Ramos (cell line): ENCODE measurements around the gene MED10.

Experiments
- in situ Hi-C: fragments of 300-500 bp; cut with MboI; formaldehyde crosslinking; loops from one replicate; pipeline ENCODE4 v1.14.3; 2022; ENCODE audit warnings: low sequenced_read_pairs; ENCODE audit not compliant: unreplicated experiment

Gene MED10

DNA sequence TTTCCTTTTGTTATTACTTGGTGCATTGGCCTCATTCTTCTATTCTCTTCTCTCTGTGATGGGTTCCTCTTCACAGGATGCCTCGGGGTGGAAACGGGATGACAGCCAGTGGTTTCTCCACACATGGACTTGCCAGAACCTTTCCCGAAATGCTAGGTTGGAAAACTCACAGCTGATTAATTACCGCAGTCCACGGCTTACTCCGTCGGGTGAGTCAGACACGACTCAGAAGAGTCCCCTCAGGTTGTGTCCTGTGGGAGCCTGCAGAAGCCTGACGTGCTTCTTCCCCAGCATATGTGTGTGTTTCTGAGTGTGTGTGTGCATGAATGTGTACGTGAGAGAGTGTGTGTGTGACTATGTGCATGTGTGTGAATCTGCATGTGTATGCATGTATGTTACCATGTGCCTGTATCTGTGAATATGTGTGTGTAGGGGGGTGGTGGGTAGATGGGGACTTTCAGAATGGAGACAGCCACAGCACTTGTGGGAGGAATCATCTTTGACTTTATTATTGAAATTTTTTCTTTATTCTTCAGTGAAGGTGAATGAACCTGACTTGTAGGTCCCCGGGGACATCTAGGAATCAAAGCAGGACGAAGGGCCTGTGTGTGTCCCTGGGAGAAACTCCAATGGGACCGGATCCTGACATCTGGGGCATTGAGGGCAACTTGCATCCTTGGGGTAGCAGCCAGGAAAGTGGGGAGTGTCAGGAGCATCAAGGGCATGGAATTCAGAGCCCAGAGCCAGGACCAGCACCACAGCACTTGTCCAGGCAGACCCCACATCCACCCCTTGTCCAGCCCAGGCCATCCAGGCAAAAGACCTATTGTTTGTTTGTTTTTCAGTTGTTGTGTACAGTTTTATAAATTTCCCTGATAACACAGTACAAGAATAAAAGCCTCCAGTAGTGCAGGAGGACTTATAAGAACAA lies 21.9 kb upstream of the MED10 start:
- in situ Hi-C loops, result no loop called here

- in situ Hi-C loops, result no loop called here
Measured at GRCh38 chr5:6398570-6399230, 20.4 kb upstream of the MED10 start.

- in situ Hi-C loops, result no loop called here
Measured at GRCh38 chr5:6397536-6398269, 19.4 kb upstream of the MED10 start.

DNA sequence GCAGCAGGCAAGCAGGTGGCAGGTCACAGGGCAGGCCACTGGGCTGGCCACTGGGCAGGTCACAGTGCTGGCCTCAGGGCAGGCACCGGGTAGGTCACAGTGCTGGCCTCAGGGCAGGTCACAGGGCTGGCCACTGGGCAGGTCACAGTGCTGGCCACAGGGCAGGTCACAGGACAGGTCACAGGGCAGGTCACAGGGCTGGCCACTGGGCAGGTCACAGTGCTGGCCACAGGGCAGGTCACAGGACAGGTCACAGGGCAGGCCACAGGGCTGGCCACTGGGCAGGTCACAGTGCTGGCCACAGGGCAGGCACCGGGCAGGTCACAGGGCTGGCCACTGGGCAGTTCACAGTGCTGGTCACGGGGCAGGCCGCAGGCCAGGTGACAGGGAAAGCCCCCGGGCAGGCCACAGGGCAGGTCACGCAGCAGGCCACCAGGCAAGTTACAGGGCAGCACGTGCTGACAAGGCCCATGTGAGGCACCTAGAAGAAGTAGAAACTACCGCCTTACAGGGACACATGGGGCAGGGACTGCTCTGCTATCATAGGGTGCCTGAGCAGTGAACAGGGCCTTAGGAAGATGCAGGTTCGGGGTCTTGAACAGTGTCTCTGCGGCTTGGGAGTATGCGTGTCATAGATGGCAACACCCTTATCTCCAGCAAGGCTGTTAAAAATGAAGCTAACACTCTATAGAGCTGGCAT lies 18.6 kb upstream of the MED10 start:
- in situ Hi-C loops, result no loop called here

- in situ Hi-C loops, result no loop called here
Measured at GRCh38 chr5:6396043-6396442, 17.7 kb upstream of the MED10 start.

DNA sequence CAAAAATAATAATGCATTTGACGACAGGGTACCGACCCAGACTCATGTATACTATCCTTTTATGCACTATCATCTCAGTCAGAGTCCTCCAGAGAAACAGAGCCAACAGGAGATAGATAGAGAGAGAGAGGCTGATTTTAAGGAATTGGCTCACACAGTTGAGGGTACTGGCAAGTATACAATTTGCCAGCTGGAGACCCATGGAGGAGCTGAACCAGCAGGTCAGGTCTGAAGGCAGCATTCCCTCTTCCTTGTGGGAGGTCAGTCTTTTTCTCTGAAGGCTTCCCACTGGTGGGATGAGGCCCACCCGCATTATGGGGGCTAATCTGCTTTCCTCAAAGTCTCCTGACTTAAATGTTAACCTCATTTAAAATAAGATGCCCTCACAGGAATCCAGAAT lies 17.3 kb upstream of the MED10 start:
- in situ Hi-C loops, result no loop called here

- in situ Hi-C loops, result no loop called here
Measured at GRCh38 chr5:6395102-6395445, 16.7 kb upstream of the MED10 start.

DNA sequence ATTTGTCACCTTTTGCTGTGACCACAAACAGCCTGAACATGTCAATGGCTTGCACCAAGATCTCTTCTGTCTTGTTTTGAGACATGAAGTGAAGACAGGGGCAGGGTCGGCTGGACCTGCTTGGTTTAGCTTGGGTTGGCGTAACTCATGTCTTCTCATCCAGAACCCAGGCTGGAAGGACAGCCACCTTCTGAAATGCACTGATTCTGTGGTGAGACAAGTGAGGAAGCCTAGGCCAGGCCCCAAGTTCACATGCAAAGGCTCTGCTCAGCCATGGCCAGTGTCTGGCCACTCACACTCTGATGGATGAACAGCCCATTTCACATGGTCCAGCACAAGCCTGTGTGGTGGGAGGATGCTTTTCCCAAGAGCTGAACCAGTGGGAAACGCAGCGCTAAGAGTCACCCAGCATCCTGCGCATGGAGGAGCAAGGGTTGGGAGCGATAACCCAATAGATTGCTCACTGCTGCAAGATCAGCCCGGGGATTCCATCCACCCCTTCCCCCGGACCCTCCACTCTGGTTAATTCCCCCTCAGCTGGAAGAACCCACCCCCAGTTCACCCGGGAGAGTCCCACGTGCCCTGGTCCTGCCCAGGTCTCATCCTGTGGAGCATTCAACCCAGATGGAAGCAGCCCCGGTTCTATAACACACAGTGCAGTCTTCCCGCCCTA lies 16.2 kb upstream of the MED10 start:
- in situ Hi-C loops, result no loop called here

DNA sequence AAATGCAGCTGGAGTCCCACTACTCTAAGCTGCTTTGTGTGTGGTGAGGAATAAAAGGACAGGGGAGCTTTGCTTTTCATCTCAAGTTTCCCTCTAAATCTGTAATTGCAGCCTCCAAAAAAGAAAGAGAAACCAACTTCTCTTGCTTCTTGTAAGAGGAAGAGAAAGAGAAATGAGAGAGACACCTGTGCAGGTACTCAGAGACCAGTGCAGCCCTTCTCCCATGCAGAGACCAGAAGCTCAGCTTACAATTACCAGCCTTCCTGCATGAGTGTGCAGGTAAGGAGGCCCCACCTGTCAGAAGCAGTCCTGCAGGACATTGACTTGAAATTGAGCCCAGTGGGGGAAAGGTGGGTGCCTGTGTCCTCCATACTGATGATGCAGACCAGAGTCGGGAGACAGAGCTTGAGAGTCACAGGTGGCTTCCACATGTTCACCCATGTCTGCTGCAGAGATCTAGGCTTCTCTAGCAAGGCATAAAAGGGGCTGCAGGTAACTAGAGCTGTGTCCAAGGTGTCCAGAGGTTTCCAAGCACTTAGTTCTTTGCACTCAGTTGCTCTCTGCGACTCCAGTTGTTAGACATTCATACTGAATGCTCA lies 15.3 kb upstream of the MED10 start:
- in situ Hi-C loops, result no loop called here

- in situ Hi-C loops, result no loop called here
Measured at GRCh38 chr5:6392561-6392960, 14.2 kb upstream of the MED10 start.

DNA sequence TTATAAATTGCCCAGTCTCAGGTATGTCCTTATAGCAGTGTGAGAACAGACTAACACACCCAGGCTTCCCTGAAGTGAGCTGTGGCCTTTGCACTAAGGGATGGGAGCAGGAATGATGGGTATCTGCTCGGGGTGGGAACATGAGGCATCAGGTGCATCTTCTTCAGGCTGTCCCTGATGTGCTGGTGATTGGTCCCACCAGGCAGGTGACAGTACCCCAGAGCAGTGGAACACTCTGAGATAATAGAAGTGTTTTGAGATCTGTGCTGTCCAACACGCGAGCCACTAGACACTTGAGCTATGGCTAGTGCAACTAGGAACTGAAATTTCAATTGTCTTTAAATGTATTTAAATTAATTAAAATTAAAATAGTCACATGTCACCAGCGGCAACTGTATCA lies 12.8 kb upstream of the MED10 start:
- in situ Hi-C loops, result no loop called here

- in situ Hi-C loops, result no loop called here
Measured at GRCh38 chr5:6389946-6390530, 11.7 kb upstream of the MED10 start.

DNA sequence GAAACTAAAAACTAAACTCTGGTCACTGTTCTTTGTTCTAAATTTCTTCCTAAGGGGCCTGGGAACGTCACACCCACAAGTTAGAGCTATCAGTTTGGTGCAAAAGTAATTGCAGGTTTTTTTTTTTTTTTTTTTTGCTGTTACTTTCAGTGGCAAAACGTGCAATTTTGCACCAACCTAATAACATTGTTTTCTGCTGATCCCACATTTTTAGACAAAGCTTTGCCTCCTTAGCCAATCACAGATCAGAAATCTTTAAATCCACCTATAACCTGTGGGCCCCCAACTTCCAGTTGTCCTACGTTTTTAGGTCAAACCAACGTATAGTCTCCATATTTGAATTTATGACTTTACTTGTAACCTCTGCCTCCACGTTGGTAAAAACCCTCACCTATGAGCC lies 11.1 kb upstream of the MED10 start:
- in situ Hi-C loops, result no loop called here

DNA sequence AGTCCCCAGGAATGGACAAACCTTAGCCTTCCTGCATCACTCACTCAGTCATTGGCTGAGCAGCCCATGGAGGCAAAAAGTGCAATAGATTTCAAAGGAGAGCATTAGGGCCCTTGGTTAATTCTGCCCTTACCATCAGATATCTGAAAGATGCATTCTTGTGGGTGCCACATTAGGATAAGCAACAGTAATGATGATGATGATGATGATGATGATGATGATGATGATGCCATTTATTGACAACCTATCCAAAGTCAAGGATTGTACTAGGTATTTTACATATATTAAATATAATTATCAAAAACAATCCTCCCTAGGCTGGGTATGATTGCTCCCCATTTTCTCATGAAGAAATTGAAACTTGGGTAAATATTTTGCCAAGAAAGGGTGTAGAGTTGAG lies 9.6 kb upstream of the MED10 start:
- in situ Hi-C loops, result no loop called here

GRCh38 chr5:6386271-6386670 lies 7.9 kb upstream of the MED10 start:
- in situ Hi-C loops, result no loop called here

GRCh38 chr5:6384856-6385255 lies 6.5 kb upstream of the MED10 start:
- in situ Hi-C loops, result no loop called here

DNA sequence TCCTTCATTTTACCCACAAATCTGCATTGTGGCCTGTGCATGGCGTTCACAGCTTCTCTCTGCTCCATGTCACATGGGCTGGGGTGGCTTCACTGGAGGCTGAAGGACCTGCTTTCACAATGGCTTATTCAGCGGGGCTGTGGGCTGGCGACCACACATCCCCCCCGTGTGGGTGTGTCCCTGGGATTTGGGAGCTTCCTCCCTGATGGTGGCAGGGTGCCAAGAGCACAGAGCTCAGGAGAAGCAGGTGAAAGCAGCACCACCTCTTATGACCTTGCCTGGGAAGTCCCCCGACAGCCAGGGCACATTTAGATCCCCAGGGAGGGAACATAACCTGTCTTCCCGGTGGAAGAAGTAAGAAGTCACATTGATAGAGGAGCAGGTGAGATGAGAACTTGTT lies 5.0 kb upstream of the MED10 start:
- in situ Hi-C loops, result no loop called here

DNA sequence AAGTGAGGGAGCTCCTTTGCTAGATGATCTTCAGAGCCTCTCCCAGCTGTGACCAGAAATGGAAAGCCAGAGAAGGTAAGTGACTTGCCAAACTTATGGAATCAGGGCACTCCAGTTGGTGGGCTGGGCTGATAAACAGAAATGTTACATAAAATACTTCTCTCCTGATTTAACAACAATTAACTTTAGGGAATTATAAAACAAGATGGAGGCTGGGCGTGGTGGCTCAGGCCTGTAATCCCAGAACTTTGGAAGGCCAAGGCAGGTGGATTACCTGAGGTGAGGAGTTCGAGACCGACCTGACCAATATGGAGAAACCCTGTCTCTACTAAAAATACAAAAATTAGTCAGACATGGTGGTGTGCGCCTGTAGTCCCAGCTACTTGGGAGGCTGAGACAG lies 899 bp upstream of the MED10 start:
- in situ Hi-C loops, result no loop called here

GRCh38 chr5:6378766-6379103 lies 388 bp upstream of the MED10 start:
- in situ Hi-C loops, result no loop called here

DNA sequence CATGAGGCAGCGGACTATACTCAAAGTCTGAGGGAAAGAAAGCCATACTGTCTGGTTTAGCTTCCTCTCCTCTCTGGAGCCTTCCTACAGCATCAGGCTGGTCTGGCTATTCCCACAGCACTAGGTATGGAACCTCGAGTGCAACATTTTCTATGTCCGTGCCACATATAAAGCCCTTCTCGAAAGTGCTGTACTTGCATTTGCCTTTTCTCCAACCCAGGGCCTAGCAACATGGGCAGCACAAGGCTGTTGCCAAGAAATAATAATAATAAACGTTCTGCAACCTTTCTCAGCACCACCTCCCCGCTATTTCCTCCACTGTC lies 804 bp downstream of the MED10 start:
- in situ Hi-C loops, result no loop called here
